ENCODE measurements around the gene PDE7B. TPM values are rescaled to one million over a fixed set of nuclear protein-coding genes. Genes with fewer than 3 reads are reported as not detected.

Gene PDE7B
- total and polyA plus RNA-seq, 9 of the 15 experiments (the other 6 are each of a cell fraction or from before 2014, with no cell fraction given): 0.01 TPM; not detected in 8

GRCh38 chr6:136169394-136170148 lies 318.1 kb downstream of the PDE7B start (continued):
- no peak for TF ChIP-seq PRDM10 (IDR thresholded peaks at IDR 0.05; ENCODE audit: partially characterized antibody)

- intact Hi-C loops (cut with micrococcal nuclease) (no loop called here), in situ Hi-C loops (cut with MboI) (no loop called here)
- FAIRE-seq (no peak), DNase-seq (ENCODE audit: extremely low read depth in 1 of 4, low spot score in 3 of 4) (no peak), ATAC-seq (no peak)
- ChIA-PET CTCF (ENCODE audit: low intra/inter-chr PET ratio) (no interaction called here), POLR2A (no interaction called here)
- H3K27ac ChIP-seq (ENCODE audit: extremely low read depth, low read depth, low read length): no peak overlapping the region
- no peaks in the 10 kb centered on the region for H3K9me3 ChIP-seq (replicated peaks; ENCODE audit: control insufficient read depth, insufficient read depth, low read depth, low read length)
- H3K4me1 ChIP-seq (replicated peaks in 1 of 2; ENCODE audit: control insufficient read depth in 2 of 2, insufficient read depth in 2 of 2, low read length in 2 of 2): no peaks in the 10 kb centered on the region
- H3K36me3 ChIP-seq (ENCODE audit: control insufficient read depth, insufficient read depth, low read length): no peaks in the 10 kb centered on the region
- no peaks in the 10 kb centered on the region for H4K20me1 ChIP-seq (replicated peaks; ENCODE audit: control insufficient read depth, insufficient read depth, low read length)
- H3K4me2 ChIP-seq (ENCODE audit: insufficient read depth, low read length): no peak overlapping the region
- no peak overlapping the region for H2AFZ ChIP-seq (ENCODE audit: low read depth, low read length)
- H3K79me2 ChIP-seq (ENCODE audit: control insufficient read depth, insufficient read depth, low read length): no peaks in the 10 kb centered on the region
- H3K27me3 ChIP-seq (ENCODE audit: control insufficient read depth in 2 of 2, insufficient read depth in 2 of 2, low read length in 2 of 2): no peaks in the 10 kb centered on the region
- H3K9ac ChIP-seq (ENCODE audit: insufficient read depth in 1 of 2, low read depth in 2 of 2, low read length in 2 of 2): no peak overlapping the region
- no TSS peak for BruUV-seq (replicated peaks)
- 9% methylated on average over 3 of the region's 3 CpGs for WGBS (ENCODE audit: insufficient coverage, low coverage, missing lambda C conversion rate)
- no peak overlapping the region for H3K4me3 ChIP-seq
- H3K9me1 ChIP-seq (ENCODE audit: control insufficient read depth, insufficient read depth, low read length): no peaks in the 10 kb centered on the region
- TF ChIP-seq SIN3B (IDR thresholded peaks at IDR 0.05; ENCODE audit: low read depth) (no peak), ESRRA (IDR thresholded peaks at IDR 0.05; ENCODE audit: borderline replicate concordance, low read depth) (no peak), KDM4B (IDR thresholded peaks at IDR 0.05; ENCODE audit: borderline replicate concordance in 2 of 2, low read depth in 1 of 2) (no peak), LARP7 (IDR thresholded peaks at IDR 0.05) (no peak), PATZ1 (CRISPR knock-in tag; IDR thresholded peaks at IDR 0.05; ENCODE audit: borderline replicate concordance) (no peak), DDX20 (tag; IDR thresholded peaks at IDR 0.05; ENCODE audit: low read depth) (no peak), ELK1 (CRISPR knock-in tag; IDR thresholded peaks at IDR 0.05) (no peak), POLR3A (IDR thresholded peaks at IDR 0.05; ENCODE audit: borderline replicate concordance, extremely low read depth, insufficient read depth, insufficient read length) (no peak), RNF2 (IDR thresholded peaks at IDR 0.05) (no peak), ZNF395 (CRISPR knock-in tag; IDR thresholded peaks at IDR 0.05) (no peak)
Measured at GRCh38 chr6:136171231-136171630, 319.7 kb downstream of the PDE7B start.
